GM03348 (cell line): ENCODE results near the gene MCM5.
"Not testable (repeated sequence)": the region's sequence is repeated elsewhere in the genome, so short reads cannot be mapped to it uniquely, and the experiment has no call there.

Experiments used
- DNase-seq: peaks from one replicate; pipeline ENCODE4 v3.0.0; 2012; ENCODE audit warnings: low spot score

MCM5 gene

DNA sequence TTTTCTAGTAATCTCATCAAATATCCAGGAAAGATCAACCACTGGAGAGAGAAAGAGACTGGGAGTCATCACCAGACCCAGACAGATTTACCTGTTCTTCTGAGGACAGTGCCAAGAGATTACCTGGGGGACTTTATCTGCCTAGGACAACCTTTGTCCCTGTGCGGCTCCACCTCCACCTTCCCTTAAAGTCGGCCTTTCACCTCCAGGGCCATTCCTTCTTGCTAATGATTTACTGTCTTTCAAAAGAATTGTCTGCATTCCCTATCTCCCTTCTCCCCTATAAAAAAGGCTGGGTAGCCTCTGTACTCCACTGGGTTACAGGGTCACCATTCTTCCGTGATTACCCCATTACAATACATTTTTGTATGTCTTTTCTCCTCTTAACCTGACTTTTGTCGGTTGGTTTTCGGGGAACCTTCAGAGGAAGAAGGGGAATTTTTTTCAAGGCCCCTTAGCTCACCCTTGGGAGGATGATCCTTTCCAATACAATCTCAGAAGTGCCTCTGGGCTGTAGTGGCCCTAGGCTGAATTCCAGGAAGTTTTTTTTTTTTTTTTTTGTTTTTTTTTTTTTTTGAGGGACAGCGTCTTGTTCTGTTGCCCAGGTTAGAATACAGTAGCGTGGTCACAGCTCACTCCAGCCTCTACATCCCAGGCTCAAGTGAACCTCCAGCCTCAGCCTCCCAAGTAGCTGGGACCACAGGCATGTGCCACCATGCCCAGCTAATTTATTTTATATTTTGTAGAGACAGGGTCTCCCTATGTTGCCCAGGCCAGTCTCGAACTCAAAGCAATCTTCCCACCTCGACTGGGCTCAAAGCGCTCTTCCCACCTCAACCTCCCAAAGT lies 20.6 kb upstream of the MCM5 start:
- no peak for DNase-seq

DNA sequence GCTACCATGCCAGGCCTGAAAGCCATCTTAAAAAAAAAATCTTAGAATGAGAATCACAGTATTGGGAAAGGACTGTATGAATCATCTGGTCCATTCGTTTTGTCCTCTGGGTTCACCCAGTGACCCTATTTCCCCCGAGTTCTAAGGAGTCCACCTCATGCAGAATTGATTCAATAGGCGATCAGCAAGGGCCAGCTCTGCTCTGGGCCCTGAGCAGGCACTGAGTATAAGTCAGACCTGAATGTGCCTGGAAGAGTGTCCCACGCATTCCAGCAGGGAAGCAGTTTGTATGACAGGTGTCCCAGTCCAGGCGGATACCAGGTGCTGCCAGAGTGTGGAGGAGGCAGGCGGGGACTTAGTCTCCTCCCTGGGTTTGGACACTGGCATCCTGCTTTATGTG lies 19.9 kb upstream of the MCM5 start:
- no peak for DNase-seq

DNA sequence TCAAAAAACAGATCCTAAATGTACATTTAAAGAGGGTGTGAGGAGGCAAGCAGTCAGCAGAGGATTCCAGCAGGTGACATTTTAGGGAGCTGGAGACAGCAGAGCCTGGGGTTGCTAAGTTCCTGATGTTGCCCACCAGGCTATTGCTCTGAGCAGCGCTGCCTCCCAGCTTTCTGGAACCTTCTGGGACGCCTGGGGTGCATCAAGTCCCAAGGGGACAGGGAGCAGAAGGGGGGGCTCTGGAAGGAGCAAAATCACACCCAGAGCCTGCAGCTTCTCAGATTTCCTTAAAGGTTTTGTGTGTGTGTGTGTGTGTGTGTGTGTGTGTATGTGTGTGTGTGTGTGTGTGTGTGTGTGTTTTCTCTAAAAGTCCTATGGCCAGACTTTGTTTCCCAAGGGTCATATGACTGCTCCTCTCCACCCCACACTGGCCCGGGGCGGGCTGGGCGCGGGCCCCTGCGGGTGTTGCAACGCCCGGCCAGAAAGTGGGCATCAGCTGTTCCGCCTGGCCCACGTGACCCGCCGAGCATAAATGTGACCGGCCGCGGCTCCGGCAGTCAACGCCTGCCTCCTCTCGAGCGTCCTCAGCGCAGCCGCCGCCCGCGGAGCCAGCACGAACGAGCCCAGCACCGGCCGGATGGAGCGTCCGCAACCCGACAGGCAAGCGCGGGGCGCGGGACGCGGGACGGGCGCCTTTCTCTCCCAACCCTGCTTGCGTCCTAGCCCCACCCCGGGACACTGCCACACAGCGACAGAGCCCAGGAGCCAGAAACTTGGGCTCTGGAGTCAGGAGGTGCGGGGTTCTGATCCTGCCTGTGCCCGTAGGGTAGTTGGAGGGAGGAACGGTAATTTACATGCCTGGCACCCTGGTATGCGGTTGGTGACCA lies 19.2 kb upstream of the MCM5 start, which contains the start of gene HMOX1:
Gene HMOX1, plus strand, starts transcription at position 560 of the 887 bp plus-strand sequence. Its CDS starts 78 bp downstream, at position 638.
- peak; percentile 96 for DNase-seq

DNA sequence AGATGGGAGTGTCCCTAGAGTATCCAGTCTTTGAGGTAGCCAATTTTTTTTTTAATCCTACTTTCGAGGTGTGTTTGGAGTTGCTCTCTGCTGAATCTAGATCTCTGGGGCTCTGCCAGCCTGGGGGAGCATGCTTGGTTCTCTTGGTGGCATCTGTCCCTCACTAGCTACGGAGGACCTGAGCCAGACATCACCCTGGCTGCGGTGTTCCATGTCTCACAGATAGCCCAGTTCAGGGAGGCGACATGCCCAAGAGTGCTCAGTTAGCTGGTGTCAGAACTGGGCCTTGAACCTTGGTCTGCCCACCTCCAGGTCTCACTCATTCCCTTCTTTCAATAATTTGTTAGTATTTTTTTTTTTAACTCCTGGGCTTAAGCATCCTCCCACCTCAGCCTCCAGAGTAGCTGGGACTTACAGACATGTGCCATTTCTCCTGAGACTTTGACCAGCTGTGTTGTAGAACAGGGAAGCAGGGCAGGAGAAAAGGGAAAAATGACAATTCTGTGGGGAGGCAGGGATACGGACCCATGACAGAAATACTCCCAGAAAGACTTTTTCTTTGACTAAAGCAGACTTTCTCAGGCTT lies 18.4 kb upstream of the MCM5 start:
- DNase-seq = no peak

DNA sequence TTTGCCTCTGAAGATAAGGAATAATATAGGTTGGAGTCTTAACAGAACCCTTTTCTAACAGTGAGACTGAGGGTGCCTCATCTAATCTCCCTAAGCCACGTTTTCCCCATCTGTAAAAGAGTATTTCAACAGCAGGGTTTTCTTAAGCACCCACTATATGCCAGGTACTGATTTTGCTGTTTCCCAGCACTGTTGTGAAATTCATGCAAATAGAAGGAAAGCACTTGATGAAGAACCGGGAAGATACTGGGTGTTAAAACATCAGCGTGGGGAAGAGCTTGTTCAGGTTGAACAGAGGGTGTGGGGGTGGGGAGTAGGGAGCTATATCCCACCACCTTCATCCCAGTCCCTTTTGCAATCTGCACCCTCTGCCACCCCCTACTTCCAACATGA lies 16.3 kb upstream of the MCM5 start:
- DNase-seq = no peak

DNA sequence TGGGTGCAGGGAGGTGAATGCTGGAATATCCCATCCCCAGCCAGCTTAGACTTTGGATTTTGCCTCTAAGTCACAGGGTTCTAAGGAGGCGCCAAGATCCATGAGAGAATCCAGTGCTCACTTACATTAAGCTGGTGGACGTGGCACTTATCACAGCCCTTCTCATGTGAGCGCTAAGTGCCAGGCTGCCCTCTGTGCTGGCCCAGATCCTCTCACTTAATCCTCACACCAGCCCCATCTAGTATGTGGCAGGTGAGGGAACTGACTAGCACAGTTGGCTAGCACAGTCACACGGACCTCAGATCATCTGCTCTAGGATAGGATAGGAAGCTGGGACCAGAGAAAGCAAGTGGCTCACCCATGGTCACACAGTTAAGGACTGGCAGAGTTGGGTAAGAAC lies 15.4 kb upstream of the MCM5 start:
- DNase-seq = no peak

DNA sequence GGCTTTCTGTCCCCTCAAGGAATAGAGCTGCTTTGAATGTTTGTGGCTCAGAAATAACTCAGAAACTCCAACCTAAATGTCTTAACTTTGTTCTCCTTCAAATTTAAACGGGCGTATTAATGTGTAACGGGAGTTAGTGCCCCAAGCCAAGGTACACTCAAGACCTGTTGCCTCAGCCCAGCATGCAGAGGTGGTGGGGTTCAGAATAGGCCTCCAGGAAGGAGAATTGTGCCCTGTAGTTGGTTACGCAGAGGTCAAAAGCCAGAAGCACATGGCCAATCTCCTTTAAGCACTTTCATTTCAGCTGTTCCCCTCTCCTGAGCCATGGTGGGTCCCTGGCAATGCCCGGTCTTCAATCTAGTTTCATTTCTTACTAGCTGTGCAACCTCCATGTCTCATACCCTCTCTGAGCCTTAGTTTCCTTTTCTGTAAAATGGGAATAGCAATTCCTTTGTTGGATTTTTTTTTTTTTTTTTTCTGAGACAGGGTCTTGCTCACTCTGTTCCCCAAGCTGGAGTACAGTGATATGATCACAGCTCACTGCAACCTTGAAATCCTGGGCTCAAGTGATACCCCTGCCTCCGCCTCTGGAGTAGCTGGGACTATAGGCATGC lies 14.9 kb upstream of the MCM5 start:
- no peak for DNase-seq

- no peak for DNase-seq
Observed at GRCh38 chr22:35386670-35387288, 13.2 kb upstream of the MCM5 start.

GRCh38 chr22:35390933-35391332 lies 9.0 kb upstream of the MCM5 start:
- DNase-seq = no peak

- no peak for DNase-seq
Observed at GRCh38 chr22:35392357-35392756, 7.6 kb upstream of the MCM5 start.

GRCh38 chr22:35393116-35394010 lies 6.6 kb upstream of the MCM5 start:
- DNase-seq = no peak

GRCh38 chr22:35394011-35394312 lies 6.0 kb upstream of the MCM5 start:
- DNase-seq = no peak

DNA sequence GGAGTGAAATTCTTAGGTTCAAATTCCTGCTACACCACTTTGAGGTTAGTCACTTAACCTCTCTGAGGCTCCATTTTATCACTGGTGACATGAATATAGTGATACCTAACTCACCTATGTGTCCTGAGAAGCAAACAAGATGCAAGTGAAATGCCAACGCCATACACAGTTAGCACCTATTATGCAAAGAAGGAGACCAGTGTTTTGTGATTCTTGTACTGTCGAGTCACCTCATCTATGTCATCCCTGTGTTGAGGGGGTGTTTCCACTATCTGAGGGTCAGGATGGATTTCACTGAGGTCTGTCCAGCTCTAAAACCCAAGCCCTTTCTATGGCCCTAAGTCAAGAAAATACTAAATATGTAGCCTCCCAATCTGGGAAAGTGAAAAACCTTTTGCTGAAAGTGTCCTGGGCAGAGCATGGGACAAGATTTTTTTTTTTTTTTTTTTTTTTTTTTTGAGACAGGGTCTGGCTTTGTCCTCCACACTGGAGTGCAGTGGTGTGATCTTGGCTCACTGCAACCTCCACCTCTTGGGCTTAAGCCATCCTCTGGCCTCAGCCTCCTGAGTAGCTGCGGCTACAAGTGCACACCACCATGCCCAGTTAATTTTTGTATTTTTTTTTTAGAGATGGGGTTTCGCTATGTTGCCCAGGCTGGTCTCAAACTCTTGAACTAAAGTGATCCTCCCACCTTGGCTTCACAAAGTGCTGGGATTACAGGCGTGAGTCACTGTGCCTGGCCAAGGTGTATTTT lies 5.0 kb upstream of the MCM5 start:
- no peak for DNase-seq

- DNase-seq = not testable (repeated sequence)
Observed at GRCh38 chr22:35396622-35397021, 3.3 kb upstream of the MCM5 start.

DNA sequence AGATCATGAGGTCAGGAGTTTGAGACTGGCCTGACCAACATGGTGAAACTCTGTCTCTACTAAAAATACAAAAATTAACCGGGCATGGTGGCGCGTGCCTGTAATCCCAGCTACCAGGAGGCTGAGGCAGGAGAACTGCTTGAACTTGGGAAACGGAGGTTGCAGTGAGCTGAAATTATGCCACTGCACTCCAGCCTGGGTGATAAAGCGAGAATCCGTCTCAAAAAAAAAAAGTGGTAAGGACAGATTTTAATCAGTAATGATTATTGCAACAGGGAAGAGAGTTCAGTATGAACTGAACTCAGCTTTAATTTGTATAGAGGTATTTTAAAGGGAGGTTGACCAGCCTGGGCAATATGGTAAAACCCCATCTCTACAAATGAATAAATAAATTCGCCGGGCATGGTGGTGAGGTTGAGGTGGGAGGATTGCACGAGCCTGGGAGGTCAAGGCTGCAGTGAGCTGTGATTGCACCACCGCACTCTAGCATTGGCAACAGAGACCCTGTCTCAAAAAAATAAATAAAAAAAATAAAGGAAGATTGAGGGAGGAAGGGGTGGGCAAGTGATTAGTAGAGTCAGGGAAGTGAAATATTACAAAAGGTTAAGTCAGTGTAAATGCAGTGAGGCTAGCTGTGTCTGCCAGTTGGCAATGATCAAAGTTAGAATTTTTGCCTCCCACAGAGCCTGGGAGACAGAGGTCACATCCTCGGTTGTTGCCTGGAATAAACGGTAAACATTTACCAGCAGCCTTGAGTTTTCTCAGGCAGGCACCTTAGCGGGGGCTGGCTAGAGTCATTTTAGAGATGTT lies 2.6 kb upstream of the MCM5 start:
- no peak for DNase-seq

DNA sequence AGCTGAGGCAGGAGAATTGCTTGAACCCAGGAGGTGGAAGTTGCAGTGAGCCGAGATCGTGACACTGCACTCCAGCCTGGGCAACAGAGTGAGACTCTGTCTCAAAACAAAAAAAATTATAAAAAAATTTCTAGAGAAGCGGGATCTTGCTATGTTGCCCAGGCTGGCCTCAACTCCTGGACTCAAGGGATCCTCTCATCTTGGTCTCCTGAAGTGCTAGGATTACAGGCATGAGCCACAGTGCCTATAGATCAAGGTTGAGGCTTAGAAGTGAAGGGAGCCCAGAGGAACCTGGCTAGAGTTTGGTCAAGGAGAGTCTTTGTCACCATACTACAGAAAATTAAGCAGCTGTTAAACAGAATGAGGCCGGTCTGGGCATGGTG lies 1.4 kb upstream of the MCM5 start:
- DNase-seq = no peak

- DNase-seq = no peak
Observed at GRCh38 chr22:35399114-35399677, 744 bp upstream of the MCM5 start.

- no peak for DNase-seq
Observed at GRCh38 chr22:35400501-35400790, 506 bp downstream of the MCM5 start.

GRCh38 chr22:35401863-35402262 lies 1.9 kb downstream of the MCM5 start:
- no peak for DNase-seq
